Endothelial cell of umbilical vein (primary cell): ENCODE data around the gene SNX2.

ENCODE experiments used
- MYC ChIP-seq: IDR thresholded peaks from one replicate; pipeline ENCODE4 v1.6.1; 2011; ENCODE audit warnings: mild to moderate bottlenecking, low read depth, low read length
- POLR2AphosphoS5 ChIP-seq: IDR thresholded peaks from 2 replicates; pipeline ENCODE4 v1.6.1; 2012; ENCODE audit warnings: low read depth, mild to moderate bottlenecking, control low read depth, low read length, moderate library complexity; ENCODE audit not compliant: insufficient read depth
- TF ChIP-seq, protein P1 (sequence below), 2 donors: IDR thresholded peaks; 1 replicate in 1 of 2; 2 replicates in 1 of 2; pipeline ENCODE4 v1.5.1; 2011; ENCODE audit warnings: low read length in 2 of 2, mild to moderate bottlenecking in 2 of 2, moderate library complexity in 2 of 2, control low read depth in 1 of 2, inconsistent platforms in 1 of 2, low read depth in 1 of 2; ENCODE audit not compliant: insufficient read depth in 1 of 2; ENCODE audit errors: extremely low read depth in 1 of 2

GRCh38 chr5:122778157-122778556, 3.3 kb downstream of the SNX2 start:
- TF ChIP-seq MYC (no peak), POLR2AphosphoS5 (no peak)
- TF ChIP-seq, protein P1, sequence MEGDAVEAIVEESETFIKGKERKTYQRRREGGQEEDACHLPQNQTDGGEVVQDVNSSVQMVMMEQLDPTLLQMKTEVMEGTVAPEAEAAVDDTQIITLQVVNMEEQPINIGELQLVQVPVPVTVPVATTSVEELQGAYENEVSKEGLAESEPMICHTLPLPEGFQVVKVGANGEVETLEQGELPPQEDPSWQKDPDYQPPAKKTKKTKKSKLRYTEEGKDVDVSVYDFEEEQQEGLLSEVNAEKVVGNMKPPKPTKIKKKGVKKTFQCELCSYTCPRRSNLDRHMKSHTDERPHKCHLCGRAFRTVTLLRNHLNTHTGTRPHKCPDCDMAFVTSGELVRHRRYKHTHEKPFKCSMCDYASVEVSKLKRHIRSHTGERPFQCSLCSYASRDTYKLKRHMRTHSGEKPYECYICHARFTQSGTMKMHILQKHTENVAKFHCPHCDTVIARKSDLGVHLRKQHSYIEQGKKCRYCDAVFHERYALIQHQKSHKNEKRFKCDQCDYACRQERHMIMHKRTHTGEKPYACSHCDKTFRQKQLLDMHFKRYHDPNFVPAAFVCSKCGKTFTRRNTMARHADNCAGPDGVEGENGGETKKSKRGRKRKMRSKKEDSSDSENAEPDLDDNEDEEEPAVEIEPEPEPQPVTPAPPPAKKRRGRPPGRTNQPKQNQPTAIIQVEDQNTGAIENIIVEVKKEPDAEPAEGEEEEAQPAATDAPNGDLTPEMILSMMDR (IDR thresholded peaks at IDR 0.05; ENCODE audit: extremely low read depth in 1 of 2, insufficient read depth in 1 of 2, low read depth in 1 of 2, low read length in 2 of 2) = no peak
